GM23338 (cell line): ENCODE measurements around the gene FIP1L1.

ENCODE experiments used
- CREB1 ChIP-seq: fragments of 250-450 bp; sonication (Bioruptor Pico); IDR thresholded peaks from 2 replicates; pipeline ENCODE4 v1.5.0; 2020; ENCODE audit warnings: low read depth, mild to moderate bottlenecking, moderate library complexity
- CTCF ChIP-seq, 2 experiments: fragments of 200-600 bp in 1 of 2; sonication (generic) in 1 of 2; conservative IDR thresholded peaks; 2 replicates each; pipeline versions ENCODE4 v1.5.1 to v1.6.1; 2016 to 2017; ENCODE audit warnings: antibody characterized with exemption in 2 of 2, low read depth in 2 of 2, mild to moderate bottlenecking in 2 of 2, moderate library complexity in 1 of 2
- EZH2 ChIP-seq: fragments of 200-600 bp; sonication (generic); IDR thresholded peaks from one replicate; pipeline ENCODE4 v1.8.0; 2017; ENCODE audit warnings: antibody characterized with exemption, mild to moderate bottlenecking, low read depth; ENCODE audit not compliant: unreplicated experiment
- EZH2phosphoT487 ChIP-seq: fragments of 200-600 bp; sonication (generic); IDR thresholded peaks from one replicate; pipeline ENCODE4 v1.8.1; 2018; ENCODE audit warnings: antibody characterized with exemption; ENCODE audit not compliant: unreplicated experiment
- JUNB ChIP-seq: IDR thresholded peaks from one replicate; pipeline ENCODE4 v1.6.1; 2016; ENCODE audit warnings: antibody characterized with exemption; ENCODE audit not compliant: unreplicated experiment
- POLR2AphosphoS5 ChIP-seq: IDR thresholded peaks from 2 replicates; pipeline ENCODE4 v1.6.1; 2016; ENCODE audit warnings: antibody characterized with exemption, low read depth
- REST ChIP-seq: IDR thresholded peaks from one replicate; pipeline ENCODE4 v1.6.1; 2018; ENCODE audit warnings: antibody characterized with exemption; ENCODE audit not compliant: unreplicated experiment
- STAT1 ChIP-seq: IDR thresholded peaks from one replicate; pipeline ENCODE4 v1.6.1; 2016; ENCODE audit warnings: antibody characterized with exemption; ENCODE audit not compliant: unreplicated experiment
- ZNF331 ChIP-seq: fragments of 250-450 bp; sonication (Bioruptor Pico); IDR thresholded peaks from 2 replicates; pipeline ENCODE4 v1.5.0; 2020; ENCODE audit warnings: low read depth, mild to moderate bottlenecking, moderate library complexity
- ZNF462 ChIP-seq: fragments of 250-450 bp; sonication (Bioruptor Pico); IDR thresholded peaks from 2 replicates; pipeline ENCODE4 v1.5.0; 2020; ENCODE audit warnings: mild to moderate bottlenecking, moderate library complexity

- no peak for TF ChIP-seq CTCF (conservative IDR thresholded peaks at IDR 0.05; ENCODE audit: low read depth in 2 of 2)
- no peak for TF ChIP-seq POLR2AphosphoS5
- no peak for TF ChIP-seq EZH2
- no peak for TF ChIP-seq REST
- no peak for TF ChIP-seq ZNF331
- no peak for TF ChIP-seq STAT1
- no peak for TF ChIP-seq ZNF462 (CRISPR knock-in tag)
- TF ChIP-seq CREB1: no peak
- no peak for TF ChIP-seq EZH2phosphoT487
- no peak for TF ChIP-seq JUNB
Observed at GRCh38 chr4:53436251-53436650, 58.8 kb downstream of the FIP1L1 start.
